HG03571 (cell line): ENCODE results near the gene CXorf49.
"Not testable (repeated sequence)": the region's sequence is repeated elsewhere in the genome, so short reads cannot be mapped to it uniquely, and the experiment has no call there.

Experiments
- ATAC-seq: cut with Tn5 transposase; IDR thresholded peaks from one replicate; pipeline ENCODE4 v1.9.1; 2021; ENCODE audit not compliant: unreplicated experiment

CXorf49 gene

GRCh38 chrX:71718185-71718584, at the start of gene CXorf49:
Gene CXorf49 (minus strand): TSS chrX:71718285. CDS start chrX:71718151, 134 bp downstream.
- ATAC-seq = not testable (repeated sequence)

GRCh38 chrX:71767134-71767533, 49.0 kb upstream of the CXorf49 start:
- not testable (repeated sequence) for ATAC-seq

GRCh38 chrX:71765613-71766012, 47.5 kb upstream of the CXorf49 start:
- ATAC-seq = not testable (repeated sequence)

- ATAC-seq = not testable (repeated sequence)
Observed at GRCh38 chrX:71764832-71765231, 46.7 kb upstream of the CXorf49 start.

- not testable (repeated sequence) for ATAC-seq
Observed at GRCh38 chrX:71763049-71763448, 45.0 kb upstream of the CXorf49 start, which contains the start of gene CXorf49B. Gene CXorf49B (plus strand): TSS chrX:71763349. CDS start chrX:71763424, 75 bp downstream.

- not testable (repeated sequence) for ATAC-seq
Observed at GRCh38 chrX:71760688-71761281, 42.7 kb upstream of the CXorf49 start.

- ATAC-seq = not testable (repeated sequence)
Observed at GRCh38 chrX:71720289-71720886, 2.3 kb upstream of the CXorf49 start.

GRCh38 chrX:71719195-71719594, 1.1 kb upstream of the CXorf49 start:
- ATAC-seq = not testable (repeated sequence)

- ATAC-seq = not testable (repeated sequence)
Observed at GRCh38 chrX:71716323-71716722, 1.8 kb downstream of the CXorf49 start.

GRCh38 chrX:71715551-71715950, 2.5 kb downstream of the CXorf49 start:
- ATAC-seq = not testable (repeated sequence)

- not testable (repeated sequence) for ATAC-seq
Observed at GRCh38 chrX:71714064-71714463, 4.0 kb downstream of the CXorf49 start.

GRCh38 chrX:71702853-71703252, 15.2 kb downstream of the CXorf49 start:
- not testable (repeated sequence) for ATAC-seq

GRCh38 chrX:71699023-71699344, 19.1 kb downstream of the CXorf49 start:
- not testable (repeated sequence) for ATAC-seq

GRCh38 chrX:71698299-71699022, 19.6 kb downstream of the CXorf49 start:
- not testable (repeated sequence) for ATAC-seq

GRCh38 chrX:71697466-71698298, 20.4 kb downstream of the CXorf49 start:
- peak; percentile 36 for ATAC-seq

GRCh38 chrX:71696641-71697465, 21.2 kb downstream of the CXorf49 start:
- peak; percentile 72 for ATAC-seq

GRCh38 chrX:71679575-71680207, 38.4 kb downstream of the CXorf49 start:
- no peak for ATAC-seq

- not testable (repeated sequence) for ATAC-seq
Observed at GRCh38 chrX:71677195-71677594, 40.9 kb downstream of the CXorf49 start.

- ATAC-seq = not testable (repeated sequence)
Observed at GRCh38 chrX:71676068-71676795, 41.9 kb downstream of the CXorf49 start.
